ENCODE measurements around the gene FOXN3.

DNA sequence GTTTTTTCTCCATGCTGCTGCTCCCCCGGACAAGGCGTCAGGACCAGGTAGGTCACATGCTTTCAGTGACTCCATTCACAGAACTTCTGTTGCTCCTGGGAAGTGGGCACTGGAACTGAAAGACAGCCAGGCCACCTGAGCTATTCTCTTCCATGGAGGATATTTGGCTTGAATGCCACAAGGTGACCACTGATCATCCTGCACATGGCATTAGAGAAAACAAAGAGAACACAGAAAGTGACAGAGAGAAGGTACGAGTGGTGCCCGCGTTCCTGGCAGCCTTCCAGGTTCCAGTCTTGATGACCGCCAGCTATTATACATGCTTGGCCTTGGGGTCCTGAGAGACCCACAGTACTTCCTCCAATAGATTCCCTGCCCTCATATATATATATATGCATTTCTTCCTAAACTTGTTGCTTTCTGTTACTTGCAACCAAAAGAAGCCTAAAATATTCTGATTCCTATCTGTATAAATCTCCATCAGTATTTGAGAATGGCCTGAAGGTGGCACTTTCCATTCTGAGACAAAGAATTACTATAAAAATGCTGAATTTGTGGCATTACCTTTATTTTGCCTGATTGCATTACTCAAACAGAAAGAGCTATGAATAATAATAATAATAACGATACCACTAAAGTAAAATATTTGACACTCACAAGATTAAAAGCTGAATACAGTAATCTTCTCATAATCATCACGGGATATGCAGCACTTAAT lies 174.9 kb downstream of the FOXN3 start:
- TF ChIP-seq, protein P1, sequence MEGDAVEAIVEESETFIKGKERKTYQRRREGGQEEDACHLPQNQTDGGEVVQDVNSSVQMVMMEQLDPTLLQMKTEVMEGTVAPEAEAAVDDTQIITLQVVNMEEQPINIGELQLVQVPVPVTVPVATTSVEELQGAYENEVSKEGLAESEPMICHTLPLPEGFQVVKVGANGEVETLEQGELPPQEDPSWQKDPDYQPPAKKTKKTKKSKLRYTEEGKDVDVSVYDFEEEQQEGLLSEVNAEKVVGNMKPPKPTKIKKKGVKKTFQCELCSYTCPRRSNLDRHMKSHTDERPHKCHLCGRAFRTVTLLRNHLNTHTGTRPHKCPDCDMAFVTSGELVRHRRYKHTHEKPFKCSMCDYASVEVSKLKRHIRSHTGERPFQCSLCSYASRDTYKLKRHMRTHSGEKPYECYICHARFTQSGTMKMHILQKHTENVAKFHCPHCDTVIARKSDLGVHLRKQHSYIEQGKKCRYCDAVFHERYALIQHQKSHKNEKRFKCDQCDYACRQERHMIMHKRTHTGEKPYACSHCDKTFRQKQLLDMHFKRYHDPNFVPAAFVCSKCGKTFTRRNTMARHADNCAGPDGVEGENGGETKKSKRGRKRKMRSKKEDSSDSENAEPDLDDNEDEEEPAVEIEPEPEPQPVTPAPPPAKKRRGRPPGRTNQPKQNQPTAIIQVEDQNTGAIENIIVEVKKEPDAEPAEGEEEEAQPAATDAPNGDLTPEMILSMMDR (IDR thresholded peaks at IDR 0.05; ENCODE audit: extremely low read depth in 1 of 2, insufficient read depth in 1 of 2, low read depth in 1 of 2, low read length in 2 of 2) = no peak
- TF ChIP-seq JUN (IDR thresholded peaks at IDR 0.05; ENCODE audit: borderline replicate concordance, insufficient read depth, insufficient read length, low read depth) (no peak), POLR2A (IDR thresholded peaks at IDR 0.05; ENCODE audit: low read depth, low read length) (no peak), EZH2 (IDR thresholded peaks at IDR 0.05; ENCODE audit: borderline replicate concordance, low read depth, low read length, severe bottlenecking) (no peak), MYC (IDR thresholded peaks at IDR 0.05; ENCODE audit: low read depth, low read length) (no peak), POLR2AphosphoS5 (IDR thresholded peaks at IDR 0.05; ENCODE audit: insufficient read depth, low read depth, low read length) (no peak), FOS (IDR thresholded peaks at IDR 0.05; ENCODE audit: borderline replicate concordance, insufficient read depth, low read length) (no peak)
- TF ChIP-seq, protein P2, sequence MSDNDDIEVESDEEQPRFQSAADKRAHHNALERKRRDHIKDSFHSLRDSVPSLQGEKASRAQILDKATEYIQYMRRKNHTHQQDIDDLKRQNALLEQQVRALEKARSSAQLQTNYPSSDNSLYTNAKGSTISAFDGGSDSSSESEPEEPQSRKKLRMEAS (IDR thresholded peaks at IDR 0.05; ENCODE audit: insufficient read depth, insufficient read length) = no peak
